ENCODE measurements around the gene TSPYL2.

DNA sequence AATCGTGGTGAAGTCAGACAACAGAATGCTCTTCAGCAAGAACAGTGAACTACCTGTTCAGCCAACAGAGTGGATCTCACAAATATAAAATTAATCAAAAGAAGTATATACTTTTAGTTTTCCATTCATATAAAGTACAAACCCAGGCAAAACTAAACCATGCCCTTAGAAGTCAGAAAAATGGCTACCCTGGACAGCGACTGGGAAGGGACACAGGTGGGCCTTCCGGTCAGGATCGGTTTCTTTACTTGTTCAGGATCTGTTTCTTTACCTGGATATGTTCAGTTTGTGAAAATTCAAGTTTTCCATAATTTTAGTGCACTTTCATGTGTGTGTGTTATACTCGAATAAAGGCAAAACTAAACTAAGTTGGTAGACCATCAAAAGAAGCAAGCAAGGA, 46.0 kb upstream of the TSPYL2 start:
- TF ChIP-seq POLR2A (IDR thresholded peaks at IDR 0.05), result no peak
- TF ChIP-seq, protein P1, sequence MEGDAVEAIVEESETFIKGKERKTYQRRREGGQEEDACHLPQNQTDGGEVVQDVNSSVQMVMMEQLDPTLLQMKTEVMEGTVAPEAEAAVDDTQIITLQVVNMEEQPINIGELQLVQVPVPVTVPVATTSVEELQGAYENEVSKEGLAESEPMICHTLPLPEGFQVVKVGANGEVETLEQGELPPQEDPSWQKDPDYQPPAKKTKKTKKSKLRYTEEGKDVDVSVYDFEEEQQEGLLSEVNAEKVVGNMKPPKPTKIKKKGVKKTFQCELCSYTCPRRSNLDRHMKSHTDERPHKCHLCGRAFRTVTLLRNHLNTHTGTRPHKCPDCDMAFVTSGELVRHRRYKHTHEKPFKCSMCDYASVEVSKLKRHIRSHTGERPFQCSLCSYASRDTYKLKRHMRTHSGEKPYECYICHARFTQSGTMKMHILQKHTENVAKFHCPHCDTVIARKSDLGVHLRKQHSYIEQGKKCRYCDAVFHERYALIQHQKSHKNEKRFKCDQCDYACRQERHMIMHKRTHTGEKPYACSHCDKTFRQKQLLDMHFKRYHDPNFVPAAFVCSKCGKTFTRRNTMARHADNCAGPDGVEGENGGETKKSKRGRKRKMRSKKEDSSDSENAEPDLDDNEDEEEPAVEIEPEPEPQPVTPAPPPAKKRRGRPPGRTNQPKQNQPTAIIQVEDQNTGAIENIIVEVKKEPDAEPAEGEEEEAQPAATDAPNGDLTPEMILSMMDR (IDR thresholded peaks at IDR 0.05), result no peak
